Body of pancreas (tissue), 4 donors: ENCODE measurements around the gene PCCA. TPM values are rescaled to one million over a fixed set of nuclear protein-coding genes. Genes with fewer than 3 reads are reported as not detected.
"Not testable (repeated sequence)": the region's sequence is repeated elsewhere in the genome, so short reads cannot be mapped to it uniquely, and the experiment has no call there.

Experiments
- ATAC-seq: fragments of 150-250 bp; one replicate; pipeline ENCODE4 v1.9.1; 2016
- DNase-seq, 4 donors: peaks; one replicate each; pipeline ENCODE4 v3.0.0-alpha.2; 2019
- H3K27ac ChIP-seq, 4 donors: fragments of 200-600 bp; sonication (generic); 1 replicate in 3 of 4; 2 replicates in 1 of 4; pipeline versions ENCODE4 v1.5.1 to v1.6.1; 2016 to 2019; ENCODE audit warnings: mild to moderate bottlenecking in 1 of 4, mixed read lengths in 1 of 4, moderate library complexity in 1 of 4
- H3K27me3 ChIP-seq, 2 donors: fragments of 200-600 bp; sonication (generic); one replicate each; pipeline ENCODE4 v1.6.0; 2016; ENCODE audit warnings: mild to moderate bottlenecking in 1 of 2
- H3K36me3 ChIP-seq, 2 donors: fragments of 200-600 bp; sonication (generic); replicated peaks in 1 of 2; 2 replicates each; pipeline ENCODE4 v1.5.1; 2016; ENCODE audit warnings: low read depth in 2 of 2; ENCODE audit not compliant: insufficient read depth in 1 of 2
- H3K4me1 ChIP-seq: fragments of 200-600 bp; sonication (generic); one replicate; pipeline ENCODE4 v1.6.0; 2016
- H3K4me3 ChIP-seq, 2 donors: fragments of 200-600 bp; sonication (generic); 1 replicate in 1 of 2; 2 replicates in 1 of 2; pipeline ENCODE4 v1.5.1; 2016 to 2019
- H3K9me3 ChIP-seq, 3 donors: fragments of 200-600 bp; sonication (generic); 1 replicate in 2 of 3; 2 replicates in 1 of 3; pipeline ENCODE4 v1.5.1; 2016
- POLR2A ChIP-seq, 3 donors: fragments of 450-650 bp; IDR thresholded peaks; one replicate each; pipeline ENCODE4 v1.6.1; 2016; ENCODE audit warnings: antibody characterized with exemption in 3 of 3, mild to moderate bottlenecking in 2 of 3
- WGBS, 2 donors: methylation state at CpG; one replicate each; pipeline ENCODE4 v1.1.5; 2017; 5-methylcytosine and 5-hydroxymethylcytosine counted together
- intact Hi-C: fragments of 100-400 bp; cut with DNase I; formaldehyde crosslinking; loops from one replicate; pipeline ENCODE4 v1.15.1; 2023
- total RNA-seq, 2 donors: library from RNA; depleted of rRNA; stranded (reverse); fragments of >200 nt; gene quantifications; one replicate each; pipeline ENCODE4 v1.1.0, GENCODE V29; 2016
- TF ChIP-seq, protein P1 (sequence below), 7 experiments: fragments of 450-650 bp in 4 of 7; fragments of 200-600 bp in 3 of 7; sonication (generic) in 3 of 7; IDR thresholded peaks; one replicate each; pipeline ENCODE4 v1.5.1; 2016 to 2019; ENCODE audit warnings: antibody characterized with exemption in 7 of 7

PCCA gene
- total RNA-seq, 2 donors from 2014 or later, result 45.2 to 46.2 TPM

DNA sequence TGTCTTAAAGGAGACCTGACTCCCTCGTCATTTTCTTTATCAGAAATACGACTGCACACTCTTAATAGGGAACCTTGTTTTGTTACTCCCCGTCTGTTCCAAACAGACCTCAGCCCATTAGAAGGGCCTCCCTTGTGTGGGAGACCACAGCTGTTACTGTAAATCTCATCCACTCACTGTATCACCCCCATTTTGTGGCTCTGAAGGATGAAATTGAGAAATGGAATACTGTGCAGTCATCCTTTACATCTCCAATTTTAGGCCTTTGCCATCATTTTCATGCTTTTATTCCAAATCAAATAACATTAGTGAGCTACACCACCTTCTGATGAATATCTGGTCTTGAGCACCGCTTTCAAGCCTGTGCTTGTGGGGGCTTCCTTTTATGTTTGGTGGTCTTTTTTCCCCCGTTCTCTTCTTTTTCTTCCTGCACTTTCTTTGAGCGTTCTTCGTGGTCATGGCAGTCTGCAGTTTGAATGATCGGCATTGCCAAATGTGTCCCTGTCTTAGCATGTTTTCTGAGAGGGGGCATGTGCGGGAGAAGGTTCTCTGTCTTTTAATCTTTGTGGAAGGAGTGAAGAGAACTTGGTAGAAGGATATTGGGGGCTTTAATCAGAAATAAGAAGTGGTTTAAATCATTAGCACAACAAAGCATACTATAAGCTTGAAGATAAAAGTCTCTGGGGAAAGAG is 433.9 kb downstream of the PCCA start:
- H3K9me3 ChIP-seq, result no peaks in the 10 kb centered on the region
- no peak for TF ChIP-seq POLR2A (IDR thresholded peaks at IDR 0.05)
- TF ChIP-seq, protein P1, sequence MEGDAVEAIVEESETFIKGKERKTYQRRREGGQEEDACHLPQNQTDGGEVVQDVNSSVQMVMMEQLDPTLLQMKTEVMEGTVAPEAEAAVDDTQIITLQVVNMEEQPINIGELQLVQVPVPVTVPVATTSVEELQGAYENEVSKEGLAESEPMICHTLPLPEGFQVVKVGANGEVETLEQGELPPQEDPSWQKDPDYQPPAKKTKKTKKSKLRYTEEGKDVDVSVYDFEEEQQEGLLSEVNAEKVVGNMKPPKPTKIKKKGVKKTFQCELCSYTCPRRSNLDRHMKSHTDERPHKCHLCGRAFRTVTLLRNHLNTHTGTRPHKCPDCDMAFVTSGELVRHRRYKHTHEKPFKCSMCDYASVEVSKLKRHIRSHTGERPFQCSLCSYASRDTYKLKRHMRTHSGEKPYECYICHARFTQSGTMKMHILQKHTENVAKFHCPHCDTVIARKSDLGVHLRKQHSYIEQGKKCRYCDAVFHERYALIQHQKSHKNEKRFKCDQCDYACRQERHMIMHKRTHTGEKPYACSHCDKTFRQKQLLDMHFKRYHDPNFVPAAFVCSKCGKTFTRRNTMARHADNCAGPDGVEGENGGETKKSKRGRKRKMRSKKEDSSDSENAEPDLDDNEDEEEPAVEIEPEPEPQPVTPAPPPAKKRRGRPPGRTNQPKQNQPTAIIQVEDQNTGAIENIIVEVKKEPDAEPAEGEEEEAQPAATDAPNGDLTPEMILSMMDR (IDR thresholded peaks at IDR 0.05), result no peak
- intact Hi-C loops, result no loop called here

DNA sequence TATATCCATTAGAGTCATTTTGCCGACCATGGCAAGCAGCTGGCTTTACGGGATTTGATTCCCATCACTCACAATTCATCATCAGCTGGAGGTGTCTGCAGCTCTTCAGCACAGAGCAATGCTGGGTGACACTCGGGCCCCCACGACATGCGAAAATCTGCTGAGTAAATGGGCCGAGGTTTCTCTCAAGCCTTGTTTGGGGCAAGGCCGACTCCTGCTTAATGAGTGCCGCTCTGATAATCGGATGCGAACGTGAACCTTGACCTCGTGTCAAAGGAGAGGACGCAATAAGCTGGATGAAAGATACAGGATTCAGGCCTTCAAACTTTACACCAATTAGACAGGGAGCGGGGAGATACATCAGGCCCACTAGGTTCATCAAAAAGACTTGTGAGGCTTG is 434.5 kb downstream of the PCCA start:
- intact Hi-C loops, result no loop called here
- Histone ChIP-seq H3K9me3 (no peaks in the 10 kb centered on the region), H3K36me3 (no peaks in the 10 kb centered on the region), H3K4me3 (no peak overlapping the region), H3K4me1 (peaks cover 12% of the 10 kb centered on the region), H3K27ac (no peak overlapping the region), H3K27me3 (no peaks in the 10 kb centered on the region)
- DNase-seq, result no peak
- 76 to 81% methylated on average over 14 of the region's 14 CpGs for WGBS, 2 donors
- TF ChIP-seq POLR2A (IDR thresholded peaks at IDR 0.05), result no peak
- TF ChIP-seq, protein P1 (IDR thresholded peaks at IDR 0.05), result no peak
- no peak for ATAC-seq

More for the DNA sequence above, 433.9 kb downstream of the PCCA start:
- WGBS, 2 donors, result 93 to 95% methylated on average over 9 of the region's 9 CpGs
- Histone ChIP-seq H3K27ac (no peak overlapping the region), H3K36me3 (no peaks in the 10 kb centered on the region), H3K4me1 (peaks cover 19% of the 10 kb centered on the region), H3K27me3 (no peaks in the 10 kb centered on the region), H3K4me3 (no peak overlapping the region)
- DNase-seq (no peak), ATAC-seq (no peak)

DNA sequence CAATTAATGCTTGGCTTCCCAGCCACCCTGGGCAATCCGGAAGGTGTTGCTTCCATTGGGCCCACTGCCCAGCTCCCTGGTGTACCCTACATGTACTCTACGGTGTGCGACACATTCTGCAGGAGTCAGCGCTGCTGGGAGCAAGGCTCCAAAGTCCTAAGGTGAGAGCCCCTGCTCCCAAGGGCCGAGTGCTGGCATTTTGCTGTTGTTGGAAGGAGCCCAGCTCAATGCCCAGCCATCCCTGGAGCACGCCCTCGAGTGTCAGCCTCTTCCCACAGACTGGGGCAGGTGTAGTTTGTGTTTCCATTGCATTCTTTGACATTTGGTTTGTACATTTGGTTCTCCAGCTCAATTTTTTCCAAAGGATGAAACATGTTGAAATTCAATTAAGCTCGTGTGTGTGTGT is 435.1 kb downstream of the PCCA start:
- intact Hi-C loops, result no loop called here
- Histone ChIP-seq H3K9me3 (no peaks in the 10 kb centered on the region), H3K36me3 (no peaks in the 10 kb centered on the region), H3K4me3 (no peak overlapping the region), H3K4me1 (peaks cover 7% of the 10 kb centered on the region), H3K27ac (no peak overlapping the region), H3K27me3 (no peaks in the 10 kb centered on the region)
- DNase-seq (no peak), ATAC-seq (no peak)
- WGBS, 2 donors, result 73 to 84% methylated on average over 3 to 8 of the region's 8 CpGs
- no peak for TF ChIP-seq POLR2A (IDR thresholded peaks at IDR 0.05)
- TF ChIP-seq, protein P1 (IDR thresholded peaks at IDR 0.05), result no peak

DNA sequence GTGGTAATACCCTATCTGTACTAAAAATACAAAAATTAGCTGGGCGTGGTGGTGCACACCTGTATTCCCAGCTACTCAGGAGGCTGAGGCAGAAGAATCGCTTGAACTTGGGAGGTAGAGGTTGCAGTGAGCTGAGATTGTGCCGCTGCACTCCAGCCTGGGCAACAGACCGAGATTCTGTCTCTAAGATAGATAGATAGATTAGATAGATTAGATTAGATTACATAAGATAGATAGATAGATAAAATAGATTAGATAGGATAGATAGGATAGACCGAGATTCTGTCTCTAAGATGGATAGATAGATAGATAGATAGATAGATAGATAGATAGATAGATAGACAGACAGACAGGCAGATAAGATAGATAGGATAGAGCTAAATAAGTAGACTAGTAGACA is 435.8 kb downstream of the PCCA start:
- H3K4me1 ChIP-seq, H3K4me3 ChIP-seq, intact Hi-C loops, DNase-seq, H3K27me3 ChIP-seq, H3K27ac ChIP-seq, H3K9me3 ChIP-seq, ATAC-seq, H3K36me3 ChIP-seq: not testable (repeated sequence)
- WGBS, 2 donors, result 80 to 83% methylated on average over 5 of the region's 5 CpGs

DNA sequence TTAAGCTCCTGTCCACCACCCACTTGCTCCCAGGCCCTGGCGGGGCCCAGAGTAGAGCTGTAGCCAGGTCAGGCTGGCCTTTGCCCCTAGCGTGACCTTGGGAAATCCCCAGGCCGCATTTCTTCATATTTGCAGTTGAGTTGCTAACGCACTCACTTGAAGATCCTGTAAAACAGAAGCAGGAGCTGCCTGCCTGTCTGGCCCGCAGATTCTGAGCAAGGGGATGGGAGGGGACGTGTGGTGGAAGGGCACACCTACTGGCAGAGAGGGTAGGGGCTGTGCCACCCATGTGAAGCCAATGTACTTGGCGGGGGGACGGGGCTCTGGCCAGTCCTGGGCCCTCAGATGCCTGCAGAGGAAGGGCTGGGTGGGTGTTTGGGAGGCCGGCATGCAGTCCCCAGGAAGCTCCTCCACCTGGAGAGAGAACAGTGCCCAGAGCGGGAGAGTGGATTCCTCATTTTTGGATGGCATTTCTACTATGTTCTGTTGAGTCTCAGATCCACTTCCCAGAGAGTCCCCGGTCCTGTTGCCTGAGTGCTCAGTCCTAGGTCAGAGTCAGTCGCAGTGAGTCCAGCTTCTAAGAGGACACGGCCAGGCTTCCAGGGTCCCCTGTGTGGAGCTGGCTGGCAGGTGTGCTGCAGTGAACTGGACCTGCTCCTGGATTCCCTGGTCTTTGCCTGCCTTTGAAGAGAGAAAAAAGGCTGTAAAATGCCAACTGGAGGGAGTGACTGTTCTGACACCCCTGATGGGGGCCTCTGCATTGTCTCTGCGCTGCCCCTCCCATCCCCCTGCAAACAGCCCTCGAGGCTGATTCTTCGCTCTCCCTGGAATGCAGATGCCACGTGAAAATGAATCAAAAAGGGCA is 436.8 kb downstream of the PCCA start:
- WGBS, 2 donors, result 78 to 85% methylated on average over 10 to 17 of the region's 17 CpGs
- H3K9me3 ChIP-seq, result no peaks in the 10 kb centered on the region
- ATAC-seq (no peak), DNase-seq (no peak)
- H3K27ac ChIP-seq, result no peak overlapping the region
- intact Hi-C loops, result no loop called here
- H3K27me3 ChIP-seq, result no peaks in the 10 kb centered on the region
- no peak overlapping the region for H3K4me3 ChIP-seq
- TF ChIP-seq, protein P1 (IDR thresholded peaks at IDR 0.05), result no peak
- no peak for TF ChIP-seq POLR2A (IDR thresholded peaks at IDR 0.05)
- no peaks in the 10 kb centered on the region for H3K36me3 ChIP-seq
- peaks cover 11% of the 10 kb centered on the region for H3K4me1 ChIP-seq
